Amniotic epithelial cell (primary cell): Measurements from ENCODE around the gene ALDH4A1.

Experiments
- DNase-seq: peaks from one replicate; pipeline ENCODE4 v3.0.0-alpha.2; 2010; ENCODE audit warnings: low read depth

Gene ALDH4A1

GRCh38 chr1:18902523-18903290 lies at the start of gene ALDH4A1:
TSS of gene ALDH4A1 (minus strand) at chr1:18902555. CDS start at chr1:18902523, 32 bp downstream.
- DNase-seq, result peak; percentile 98

- no peak for DNase-seq
These were observed 49.5 kb upstream of the ALDH4A1 start for GRCh38 chr1:18951818-18952391.

GRCh38 chr1:18951416-18951815 lies 49.1 kb upstream of the ALDH4A1 start:
- DNase-seq, result no peak

- no peak for DNase-seq
These were observed 48.2 kb upstream of the ALDH4A1 start for GRCh38 chr1:18950401-18951026.

- no peak for DNase-seq
These were observed 47.5 kb upstream of the ALDH4A1 start for GRCh38 chr1:18949686-18950400.

- peak; percentile 52 for DNase-seq
These were observed 46.7 kb upstream of the ALDH4A1 start for GRCh38 chr1:18948913-18949685.

- peak; percentile 50 for DNase-seq
These were observed 45.9 kb upstream of the ALDH4A1 start for GRCh38 chr1:18948048-18948912.

- DNase-seq, result no peak
These were observed 45.2 kb upstream of the ALDH4A1 start for GRCh38 chr1:18947570-18947969.

GRCh38 chr1:18946550-18947381 lies 44.4 kb upstream of the ALDH4A1 start:
- DNase-seq, result no peak

GRCh38 chr1:18945401-18945849 lies 43.1 kb upstream of the ALDH4A1 start:
- DNase-seq, result peak; percentile 61

GRCh38 chr1:18944810-18945209 lies 42.5 kb upstream of the ALDH4A1 start:
- no peak for DNase-seq

GRCh38 chr1:18943914-18944572 lies 41.7 kb upstream of the ALDH4A1 start:
- no peak for DNase-seq

- no peak for DNase-seq
These were observed 40.8 kb upstream of the ALDH4A1 start for GRCh38 chr1:18943162-18943561.

GRCh38 chr1:18942340-18942739 lies 40.0 kb upstream of the ALDH4A1 start:
- DNase-seq, result no peak

- DNase-seq, result no peak
These were observed 39.1 kb upstream of the ALDH4A1 start for GRCh38 chr1:18941221-18942141.

- no peak for DNase-seq
These were observed 38.1 kb upstream of the ALDH4A1 start for GRCh38 chr1:18940303-18941020.
